WI38 (cell line): Measurements from ENCODE around the gene KIDINS220.

Experiments
- H3K4me3 ChIP-seq: 2 replicates; pipeline ENCODE4 v1.5.1; 2011; ENCODE audit warnings: low read depth, mild to moderate bottlenecking, control low read depth, low read length
- CTCF ChIP-seq: IDR thresholded peaks from 2 replicates; pipeline ENCODE4 v1.5.1; 2012; ENCODE audit warnings: low read depth, mild to moderate bottlenecking, control low read depth, low read length

Gene KIDINS220

GRCh38 chr2:8680822-8681760 lies 156.3 kb downstream of the KIDINS220 start:
- TF ChIP-seq CTCF = no peak
- H3K4me3 ChIP-seq = peak overlapping the region; percentile 65

- peak overlapping the region; percentile 49 for H3K4me3 ChIP-seq
- TF ChIP-seq CTCF = no peak
Observed at GRCh38 chr2:8679827-8680731, 157.3 kb downstream of the KIDINS220 start.

- no peak for TF ChIP-seq CTCF
- H3K4me3 ChIP-seq = peak overlapping the region; percentile 49
Observed at GRCh38 chr2:8679567-8679826, 157.9 kb downstream of the KIDINS220 start.
